Mucosa of rectum (tissue), 2 donors: Measurements from ENCODE around the gene EDNRB.

Experiments
- H3K27ac ChIP-seq, 2 donors: one replicate each; pipeline ENCODE4 v1.7.0; 2013; ENCODE audit warnings: inconsistent platforms in 2 of 2, low read depth in 2 of 2, low read length in 2 of 2
- H3K27me3 ChIP-seq, 2 donors: one replicate each; pipeline ENCODE4 v1.7.0; 2013; ENCODE audit warnings: low read length in 2 of 2; ENCODE audit not compliant: control insufficient read depth in 2 of 2, insufficient read depth in 2 of 2
- H3K36me3 ChIP-seq, 2 donors: one replicate each; pipeline ENCODE4 v1.7.0; 2013; ENCODE audit warnings: low read length in 2 of 2; ENCODE audit not compliant: control insufficient read depth in 2 of 2, insufficient read depth in 2 of 2
- H3K4me1 ChIP-seq, 2 donors: one replicate each; pipeline ENCODE4 v1.7.0; 2013; ENCODE audit warnings: low read length in 2 of 2, mild to moderate bottlenecking in 1 of 2; ENCODE audit not compliant: control insufficient read depth in 2 of 2, insufficient read depth in 2 of 2
- H3K4me3 ChIP-seq, 2 donors: one replicate each; pipeline ENCODE4 v1.7.0; 2013; ENCODE audit warnings: low read length in 2 of 2
- H3K9ac ChIP-seq, 2 donors: one replicate each; pipeline ENCODE4 v1.7.0; 2013; ENCODE audit warnings: low read length in 2 of 2, low read depth in 1 of 2, mild to moderate bottlenecking in 1 of 2
- H3K9me3 ChIP-seq, 2 donors: one replicate each; pipeline ENCODE4 v1.7.0; 2013; ENCODE audit warnings: low read length in 2 of 2; ENCODE audit not compliant: control insufficient read depth in 2 of 2
- donor health status: healthy.
- donor health status: Normal muscosa, but diverticular disease.

EDNRB gene

GRCh38 chr13:77876176-77876575 is 42.5 kb downstream of the EDNRB start:
- Histone ChIP-seq H3K36me3 (no peaks in the 10 kb centered on the region), H3K9me3 (no peaks in the 10 kb centered on the region), H3K9ac (no peak overlapping the region), H3K4me3 (no peak overlapping the region), H3K27me3 (no peaks in the 10 kb centered on the region), H3K27ac (no peak overlapping the region), H3K4me1 (no peaks in the 10 kb centered on the region)

GRCh38 chr13:77874406-77874805 is 44.2 kb downstream of the EDNRB start:
- Histone ChIP-seq H3K36me3 (no peaks in the 10 kb centered on the region), H3K27me3 (no peaks in the 10 kb centered on the region), H3K9ac (no peak overlapping the region), H3K27ac (no peak overlapping the region), H3K4me1 (no peaks in the 10 kb centered on the region), H3K9me3 (no peaks in the 10 kb centered on the region), H3K4me3 (no peak overlapping the region)

GRCh38 chr13:77872995-77873394 is 45.6 kb downstream of the EDNRB start:
- H3K9ac ChIP-seq, result no peak overlapping the region
- no peaks in the 10 kb centered on the region for H3K27me3 ChIP-seq
- H3K36me3 ChIP-seq, result no peaks in the 10 kb centered on the region
- no peaks in the 10 kb centered on the region for H3K4me1 ChIP-seq
- no peak overlapping the region for H3K27ac ChIP-seq
- H3K4me3 ChIP-seq, result no peak overlapping the region
- H3K9me3 ChIP-seq, result peaks cover 0 to 2% of the 10 kb centered on the region in 2 donors

DNA sequence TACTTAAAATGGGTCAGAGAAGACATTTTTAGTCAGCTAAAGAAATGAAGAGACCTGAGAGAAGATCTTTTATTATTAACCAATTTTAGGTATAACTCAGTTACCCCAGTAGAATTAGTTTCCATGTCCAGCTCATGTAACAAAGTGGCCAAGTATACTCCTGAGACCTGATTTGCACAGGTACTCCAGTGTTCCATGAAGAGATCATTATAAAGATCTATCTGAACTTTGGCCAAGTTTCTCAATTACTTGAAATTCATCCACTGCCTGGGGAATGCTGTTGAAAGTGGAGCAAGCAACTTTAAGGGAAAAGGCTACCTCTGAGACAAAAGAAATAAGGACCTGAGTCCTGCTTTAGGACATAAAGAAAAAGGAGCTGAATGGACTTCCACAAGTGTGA is 47.0 kb downstream of the EDNRB start:
- H3K9me3 ChIP-seq, result peaks cover 0 to 4% of the 10 kb centered on the region in 2 donors
- H3K4me1 ChIP-seq, result no peaks in the 10 kb centered on the region
- H3K4me3 ChIP-seq, result no peak overlapping the region
- H3K36me3 ChIP-seq, result no peaks in the 10 kb centered on the region
- no peak overlapping the region for H3K27ac ChIP-seq
- no peaks in the 10 kb centered on the region for H3K27me3 ChIP-seq
- H3K9ac ChIP-seq, result no peak overlapping the region

GRCh38 chr13:77868717-77869116 is 49.9 kb downstream of the EDNRB start:
- H3K4me3 ChIP-seq, result no peak overlapping the region

DNA sequence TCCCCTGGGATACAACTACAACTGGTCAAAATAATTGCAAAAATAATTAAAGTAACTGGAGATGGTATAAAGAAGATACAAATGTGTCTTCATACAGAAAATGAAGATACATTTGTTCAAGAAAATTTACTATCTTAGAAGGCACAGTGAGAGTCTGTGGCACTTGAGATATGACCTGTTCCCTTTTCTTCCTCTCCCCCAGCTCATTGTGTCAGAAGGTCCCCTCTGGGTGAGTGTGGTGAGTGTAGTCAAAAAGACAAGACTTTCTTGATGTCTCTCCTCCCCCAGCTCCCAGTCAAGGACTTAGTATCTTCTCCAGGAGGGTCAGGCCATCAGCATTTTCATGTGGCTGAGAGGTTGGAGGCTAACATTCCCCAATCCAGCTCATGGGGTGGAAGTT is 51.7 kb downstream of the EDNRB start:
- Histone ChIP-seq H3K4me1 (no peaks in the 10 kb centered on the region), H3K4me3 (no peak overlapping the region), H3K27me3 (no peaks in the 10 kb centered on the region), H3K36me3 (no peaks in the 10 kb centered on the region), H3K9ac (no peak overlapping the region), H3K27ac (no peak overlapping the region), H3K9me3 (peaks cover 0 to 4% of the 10 kb centered on the region in 2 donors)

More at GRCh38 chr13:77868717-77869116, 49.9 kb downstream of the EDNRB start:
- no peak overlapping the region for H3K9ac ChIP-seq
- no peaks in the 10 kb centered on the region for H3K4me1 ChIP-seq
- no peaks in the 10 kb centered on the region for H3K27me3 ChIP-seq
- no peaks in the 10 kb centered on the region for H3K36me3 ChIP-seq
- H3K9me3 ChIP-seq, result peaks cover 0 to 4% of the 10 kb centered on the region in 2 donors
- H3K27ac ChIP-seq, result no peak overlapping the region

DNA sequence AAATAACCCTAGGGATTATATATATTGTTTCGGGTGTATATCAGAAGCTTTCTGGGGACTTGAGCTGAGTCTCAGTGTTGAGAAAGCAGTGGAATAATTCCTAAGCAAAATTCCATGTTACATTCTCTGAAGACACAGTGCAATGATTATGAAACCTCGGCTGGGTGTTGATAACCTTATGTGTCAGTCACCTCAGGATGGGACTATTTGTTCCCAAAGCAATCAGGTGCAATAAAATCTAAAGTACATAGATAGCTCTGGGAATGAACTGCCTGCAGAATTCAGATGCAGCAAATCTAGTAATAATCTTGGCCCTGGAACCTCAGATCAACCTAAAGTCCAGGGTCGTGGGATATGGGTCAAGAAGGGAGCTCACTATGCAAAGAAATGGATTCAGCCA is 53.0 kb downstream of the EDNRB start:
- H3K4me1 ChIP-seq, result no peaks in the 10 kb centered on the region
- no peaks in the 10 kb centered on the region for H3K27me3 ChIP-seq
- no peaks in the 10 kb centered on the region for H3K36me3 ChIP-seq
- no peak overlapping the region for H3K4me3 ChIP-seq
- H3K9ac ChIP-seq, result no peak overlapping the region
- no peak overlapping the region for H3K27ac ChIP-seq
- peaks cover 0 to 4% of the 10 kb centered on the region in 2 donors for H3K9me3 ChIP-seq

- no peak overlapping the region for H3K27ac ChIP-seq
- peaks cover 0 to 2% of the 10 kb centered on the region in 2 donors for H3K9me3 ChIP-seq
- H3K4me1 ChIP-seq, result no peaks in the 10 kb centered on the region
- H3K27me3 ChIP-seq, result no peaks in the 10 kb centered on the region
- no peak overlapping the region for H3K9ac ChIP-seq
- no peaks in the 10 kb centered on the region for H3K36me3 ChIP-seq
- H3K4me3 ChIP-seq, result no peak overlapping the region
Measured at GRCh38 chr13:77863144-77863543, 55.5 kb downstream of the EDNRB start.

- H3K4me1 ChIP-seq, result no peaks in the 10 kb centered on the region
- H3K27me3 ChIP-seq, result no peaks in the 10 kb centered on the region
- H3K27ac ChIP-seq, result peak overlapping the region in 1 of 2 donors; percentile 32
- H3K9me3 ChIP-seq, result no peaks in the 10 kb centered on the region
- H3K4me3 ChIP-seq, result no peak overlapping the region
- no peaks in the 10 kb centered on the region for H3K36me3 ChIP-seq
- no peak overlapping the region for H3K9ac ChIP-seq
Measured at GRCh38 chr13:77861741-77862140, 56.9 kb downstream of the EDNRB start.

- Histone ChIP-seq H3K9ac (no peak overlapping the region), H3K4me1 (no peaks in the 10 kb centered on the region), H3K9me3 (no peaks in the 10 kb centered on the region), H3K27ac (no peak overlapping the region), H3K4me3 (no peak overlapping the region), H3K27me3 (no peaks in the 10 kb centered on the region), H3K36me3 (no peaks in the 10 kb centered on the region)
Measured at GRCh38 chr13:77860507-77860981, 58.1 kb downstream of the EDNRB start.

GRCh38 chr13:77859450-77859849 is 59.2 kb downstream of the EDNRB start:
- H3K27me3 ChIP-seq, result no peaks in the 10 kb centered on the region
- no peak overlapping the region for H3K9ac ChIP-seq
- peak overlapping the region in 1 of 2 donors; percentile 23 for H3K27ac ChIP-seq
- H3K4me1 ChIP-seq, result no peaks in the 10 kb centered on the region
- no peaks in the 10 kb centered on the region for H3K36me3 ChIP-seq
- H3K4me3 ChIP-seq, result no peak overlapping the region
- H3K9me3 ChIP-seq, result no peaks in the 10 kb centered on the region
